ENCODE measurements around the gene AMBP.

DNA sequence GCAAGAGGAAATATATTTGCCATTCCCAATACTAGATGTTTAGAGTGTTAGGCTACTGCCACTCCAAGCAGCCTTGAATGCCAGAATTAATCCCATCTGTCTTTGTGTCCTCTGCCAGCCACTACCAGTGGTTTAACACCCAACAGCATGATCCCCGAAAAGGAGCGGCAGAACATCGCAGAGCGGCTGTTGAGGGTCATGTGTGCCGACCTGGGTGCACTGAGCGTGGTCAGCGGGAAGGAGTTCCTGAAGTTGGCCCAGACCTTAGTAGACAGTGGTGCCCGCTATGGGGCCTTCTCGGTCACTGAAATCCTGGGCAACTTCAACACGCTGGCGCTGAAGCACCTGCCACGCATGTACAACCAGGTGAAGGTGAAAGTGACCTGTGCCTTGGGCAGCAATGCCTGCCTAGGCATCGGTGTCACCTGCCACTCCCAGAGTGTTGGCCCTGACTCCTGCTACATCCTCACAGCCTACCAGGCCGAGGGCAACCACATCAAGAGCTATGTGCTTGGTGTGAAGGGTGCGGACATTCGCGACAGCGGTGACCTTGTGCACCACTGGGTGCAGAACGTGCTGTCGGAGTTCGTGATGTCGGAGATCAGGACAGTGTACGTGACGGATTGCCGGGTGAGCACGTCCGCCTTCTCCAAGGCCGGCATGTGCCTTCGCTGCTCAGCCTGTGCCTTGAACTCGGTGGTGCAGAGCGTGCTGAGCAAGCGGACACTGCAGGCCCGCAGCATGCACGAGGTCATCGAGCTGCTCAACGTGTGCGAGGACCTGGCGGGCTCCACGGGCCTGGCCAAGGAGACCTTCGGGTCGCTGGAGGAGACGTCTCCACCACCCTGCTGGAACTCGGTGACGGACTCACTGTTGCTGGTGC, 29.3 kb downstream of the AMBP start:
- TF ChIP-seq, protein P1, sequence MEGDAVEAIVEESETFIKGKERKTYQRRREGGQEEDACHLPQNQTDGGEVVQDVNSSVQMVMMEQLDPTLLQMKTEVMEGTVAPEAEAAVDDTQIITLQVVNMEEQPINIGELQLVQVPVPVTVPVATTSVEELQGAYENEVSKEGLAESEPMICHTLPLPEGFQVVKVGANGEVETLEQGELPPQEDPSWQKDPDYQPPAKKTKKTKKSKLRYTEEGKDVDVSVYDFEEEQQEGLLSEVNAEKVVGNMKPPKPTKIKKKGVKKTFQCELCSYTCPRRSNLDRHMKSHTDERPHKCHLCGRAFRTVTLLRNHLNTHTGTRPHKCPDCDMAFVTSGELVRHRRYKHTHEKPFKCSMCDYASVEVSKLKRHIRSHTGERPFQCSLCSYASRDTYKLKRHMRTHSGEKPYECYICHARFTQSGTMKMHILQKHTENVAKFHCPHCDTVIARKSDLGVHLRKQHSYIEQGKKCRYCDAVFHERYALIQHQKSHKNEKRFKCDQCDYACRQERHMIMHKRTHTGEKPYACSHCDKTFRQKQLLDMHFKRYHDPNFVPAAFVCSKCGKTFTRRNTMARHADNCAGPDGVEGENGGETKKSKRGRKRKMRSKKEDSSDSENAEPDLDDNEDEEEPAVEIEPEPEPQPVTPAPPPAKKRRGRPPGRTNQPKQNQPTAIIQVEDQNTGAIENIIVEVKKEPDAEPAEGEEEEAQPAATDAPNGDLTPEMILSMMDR (IDR thresholded peaks at IDR 0.05), result no peak
- no peak for TF ChIP-seq POLR2A (IDR thresholded peaks at IDR 0.05)
